Activated gamma-delta T cell treated with Interleukin-2 at 50 U/mL for 16 hours (primary cell): ENCODE data around the gene AIG1.
"Not testable (repeated sequence)": the region's sequence is repeated elsewhere in the genome, so short reads cannot be mapped to it uniquely, and the experiment has no call there.

Experiments used
- DNase-seq: peaks from one replicate; pipeline ENCODE4 v3.0.0-alpha.2; 2020

The AIG1 gene

GRCh38 chr6:143135325-143135724 is 74.6 kb downstream of the AIG1 start:
- DNase-seq = no peak

- DNase-seq = no peak
Measured at GRCh38 chr6:143135797-143136561, 75.3 kb downstream of the AIG1 start.

- no peak for DNase-seq
Measured at GRCh38 chr6:143136647-143137046, 76.0 kb downstream of the AIG1 start.

- DNase-seq = no peak
Measured at GRCh38 chr6:143139239-143139784, 78.6 kb downstream of the AIG1 start.

GRCh38 chr6:143139884-143140283 is 79.2 kb downstream of the AIG1 start:
- not testable (repeated sequence) for DNase-seq

- no peak for DNase-seq
Measured at GRCh38 chr6:143140767-143141166, 80.1 kb downstream of the AIG1 start.

GRCh38 chr6:143141442-143141841 is 80.8 kb downstream of the AIG1 start:
- no peak for DNase-seq

- DNase-seq = no peak
Measured at GRCh38 chr6:143146186-143146851, 85.6 kb downstream of the AIG1 start.

GRCh38 chr6:143149771-143150170 is 89.1 kb downstream of the AIG1 start:
- no peak for DNase-seq

GRCh38 chr6:143150281-143150680 is 89.6 kb downstream of the AIG1 start:
- DNase-seq = no peak

- no peak for DNase-seq
Measured at GRCh38 chr6:143151381-143151780, 90.7 kb downstream of the AIG1 start.

- DNase-seq = no peak
Measured at GRCh38 chr6:143155681-143156080, 95.0 kb downstream of the AIG1 start.

- no peak for DNase-seq
Measured at GRCh38 chr6:143157131-143157530, 96.4 kb downstream of the AIG1 start.

- DNase-seq = no peak
Measured at GRCh38 chr6:143158113-143158581, 97.5 kb downstream of the AIG1 start.

GRCh38 chr6:143159001-143159400 is 98.3 kb downstream of the AIG1 start:
- DNase-seq = no peak

GRCh38 chr6:143160015-143160414 is 99.3 kb downstream of the AIG1 start:
- no peak for DNase-seq

GRCh38 chr6:143160439-143161220 is 99.9 kb downstream of the AIG1 start:
- DNase-seq = no peak

GRCh38 chr6:143163621-143164020 is 102.9 kb downstream of the AIG1 start:
- DNase-seq = no peak

- no peak for DNase-seq
Measured at GRCh38 chr6:143164565-143165105, 103.9 kb downstream of the AIG1 start.

GRCh38 chr6:143165315-143165855 is 104.7 kb downstream of the AIG1 start:
- no peak for DNase-seq

- no peak for DNase-seq
Measured at GRCh38 chr6:143166247-143166695, 105.6 kb downstream of the AIG1 start.

GRCh38 chr6:143167224-143167623 is 106.5 kb downstream of the AIG1 start:
- DNase-seq = no peak

GRCh38 chr6:143168396-143168816 is 107.7 kb downstream of the AIG1 start:
- not testable (repeated sequence) for DNase-seq
